Fibroblast of skin of back (primary cell): Measurements from ENCODE around the gene PYGB.

Source experiments
- DNase-seq: peaks from one replicate; pipeline ENCODE4 v3.0.0-alpha.2; 2013

PYGB gene

DNA sequence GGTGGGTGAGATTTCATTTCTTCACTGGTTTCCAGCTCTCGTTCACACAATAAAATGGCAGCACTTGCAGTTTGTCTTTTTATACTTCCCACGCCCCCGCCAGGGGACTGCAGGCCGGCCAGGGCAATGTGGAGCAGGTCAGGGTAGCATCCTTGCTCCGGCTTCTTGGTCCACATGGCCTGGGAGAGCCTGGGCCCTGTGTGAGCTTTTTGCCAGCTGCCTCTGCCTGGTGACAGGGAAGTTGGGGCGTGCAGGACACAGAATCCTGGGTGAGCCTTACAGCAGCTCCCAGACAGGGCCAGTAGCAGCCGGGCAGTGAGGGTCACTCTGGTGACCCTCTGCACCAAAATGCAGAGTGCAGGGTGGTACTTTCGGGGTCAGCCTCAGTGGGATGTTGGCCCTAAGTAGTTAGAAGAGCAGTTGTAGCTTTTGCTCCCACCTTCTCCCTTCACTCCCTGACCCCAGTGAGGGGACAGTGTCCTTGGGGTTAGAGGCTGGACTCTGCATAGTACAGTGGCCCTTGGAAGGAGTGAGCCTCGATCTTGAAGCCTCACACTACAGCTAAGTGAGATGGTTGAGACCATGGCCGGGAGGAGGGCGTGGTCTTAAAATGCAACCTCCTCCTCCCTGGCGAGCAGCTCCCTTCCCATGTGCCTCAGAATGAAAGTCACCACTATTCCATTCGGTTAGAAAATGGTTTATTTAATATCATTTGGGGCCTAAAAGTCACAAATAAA, 23.8 kb downstream of the PYGB start:
- DNase-seq: no peak

DNA sequence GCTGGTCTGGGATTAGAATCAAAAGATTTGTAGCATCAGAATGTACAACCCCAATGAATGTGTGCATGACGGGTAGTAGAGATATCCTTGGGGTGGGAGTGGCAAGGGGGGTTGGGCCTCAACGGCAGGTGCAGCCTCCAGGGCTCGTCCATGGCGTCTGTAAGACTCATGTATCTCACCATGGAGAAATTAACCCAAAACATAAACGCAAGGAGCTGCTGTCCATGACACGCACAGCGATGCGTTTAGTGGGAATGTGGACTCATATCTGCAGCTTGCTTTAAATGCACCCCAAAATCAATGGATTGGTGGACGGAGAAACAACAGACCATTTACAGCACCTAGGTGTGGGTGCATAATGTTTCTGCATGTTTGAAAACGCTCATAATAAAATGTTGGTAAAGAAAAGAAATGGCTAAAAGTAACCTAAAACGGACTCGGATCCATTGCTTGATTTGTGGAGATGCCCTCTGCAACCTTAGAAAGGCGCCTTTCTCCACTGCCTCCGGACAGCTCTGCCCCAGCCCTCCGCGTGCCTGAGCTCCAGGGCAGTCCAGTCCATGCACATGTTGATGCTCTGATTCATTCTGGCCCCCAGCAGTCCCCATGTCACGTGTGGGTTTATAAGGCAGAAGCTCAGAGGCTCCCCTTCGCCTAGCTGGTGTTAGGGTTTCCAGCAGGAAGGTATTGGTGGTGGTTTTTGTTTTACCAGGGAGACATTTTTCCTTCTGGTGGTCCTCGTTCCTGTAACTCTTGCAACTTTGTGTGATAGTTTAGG, 24.5 kb downstream of the PYGB start:
- DNase-seq: no peak

DNA sequence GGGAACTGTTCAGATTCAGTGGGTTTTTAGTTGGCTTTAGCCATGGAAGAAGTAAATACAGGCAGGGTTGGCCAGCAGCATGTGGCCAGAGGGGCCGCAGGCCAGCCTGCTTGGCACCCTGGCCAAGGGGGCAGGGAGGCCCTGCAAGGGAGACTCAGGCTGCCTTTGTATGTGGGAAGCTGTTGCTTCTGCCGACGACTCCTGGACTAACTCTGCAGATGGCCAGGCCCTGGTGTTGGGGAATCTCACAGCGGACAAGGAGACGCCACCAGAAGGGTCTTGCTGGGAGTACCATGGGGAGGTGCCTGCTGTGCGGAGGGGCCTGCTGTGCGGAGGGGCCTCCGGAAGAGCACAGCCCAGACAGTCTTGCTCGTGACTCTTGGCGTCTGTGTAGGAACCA, 25.2 kb downstream of the PYGB start:
- no peak for DNase-seq

DNA sequence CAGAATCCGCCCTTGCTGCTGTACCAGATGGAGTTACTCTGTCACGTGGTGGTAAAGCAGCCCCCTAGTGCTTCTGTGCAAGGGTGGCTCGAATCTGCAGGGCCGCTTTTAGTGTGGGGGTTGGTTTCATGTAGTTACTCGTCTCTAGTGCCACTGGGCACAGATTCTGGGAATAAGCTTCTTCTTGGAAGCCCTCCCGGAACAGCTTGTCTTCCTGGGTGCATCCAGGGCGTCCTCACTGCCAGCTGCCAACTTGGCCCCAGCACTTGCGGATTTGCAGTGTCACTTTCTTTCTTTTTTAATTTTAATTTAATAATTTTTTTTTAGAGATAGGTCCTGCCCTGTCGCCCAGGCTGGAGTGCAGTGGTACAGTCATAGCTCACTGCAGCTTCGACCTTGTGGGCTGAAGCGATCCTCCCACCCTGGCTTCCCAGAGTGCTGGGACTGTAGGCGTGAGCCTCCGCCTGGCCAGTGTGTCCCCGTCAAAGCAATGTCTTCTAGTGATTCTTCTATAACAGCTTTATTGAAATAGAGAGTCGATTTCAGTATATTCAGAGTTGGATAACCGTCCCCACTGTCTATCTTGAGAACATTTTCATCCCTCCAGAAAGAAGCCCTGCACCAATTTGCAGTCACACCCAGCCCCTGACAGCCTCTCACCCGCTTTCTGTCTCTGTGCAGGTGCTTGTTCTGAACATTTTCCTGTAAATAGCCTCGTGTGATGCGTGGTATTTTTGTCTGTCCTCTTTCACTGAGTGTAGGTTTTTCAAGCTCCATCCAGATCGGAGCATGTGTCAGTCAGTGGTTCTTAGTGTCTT, 25.9 kb downstream of the PYGB start:
- DNase-seq: no peak

DNA sequence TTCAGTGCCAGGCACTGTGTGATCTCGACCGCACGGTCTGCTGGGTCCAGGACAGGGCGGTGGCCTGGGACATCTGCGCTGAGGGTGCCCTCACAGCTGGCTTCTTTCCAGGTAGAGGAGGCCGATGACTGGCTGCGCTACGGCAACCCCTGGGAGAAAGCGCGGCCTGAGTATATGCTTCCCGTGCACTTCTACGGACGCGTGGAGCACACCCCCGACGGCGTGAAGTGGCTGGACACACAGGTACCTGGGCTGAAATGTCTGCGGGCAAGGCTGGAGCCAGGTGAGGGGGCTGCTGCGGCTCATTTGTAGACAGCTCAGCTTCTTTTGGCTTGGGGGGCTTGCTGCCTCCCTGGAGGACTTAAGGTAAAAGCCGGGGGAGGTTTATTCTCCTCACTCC, 26.6 kb downstream of the PYGB start:
- DNase-seq: no peak

DNA sequence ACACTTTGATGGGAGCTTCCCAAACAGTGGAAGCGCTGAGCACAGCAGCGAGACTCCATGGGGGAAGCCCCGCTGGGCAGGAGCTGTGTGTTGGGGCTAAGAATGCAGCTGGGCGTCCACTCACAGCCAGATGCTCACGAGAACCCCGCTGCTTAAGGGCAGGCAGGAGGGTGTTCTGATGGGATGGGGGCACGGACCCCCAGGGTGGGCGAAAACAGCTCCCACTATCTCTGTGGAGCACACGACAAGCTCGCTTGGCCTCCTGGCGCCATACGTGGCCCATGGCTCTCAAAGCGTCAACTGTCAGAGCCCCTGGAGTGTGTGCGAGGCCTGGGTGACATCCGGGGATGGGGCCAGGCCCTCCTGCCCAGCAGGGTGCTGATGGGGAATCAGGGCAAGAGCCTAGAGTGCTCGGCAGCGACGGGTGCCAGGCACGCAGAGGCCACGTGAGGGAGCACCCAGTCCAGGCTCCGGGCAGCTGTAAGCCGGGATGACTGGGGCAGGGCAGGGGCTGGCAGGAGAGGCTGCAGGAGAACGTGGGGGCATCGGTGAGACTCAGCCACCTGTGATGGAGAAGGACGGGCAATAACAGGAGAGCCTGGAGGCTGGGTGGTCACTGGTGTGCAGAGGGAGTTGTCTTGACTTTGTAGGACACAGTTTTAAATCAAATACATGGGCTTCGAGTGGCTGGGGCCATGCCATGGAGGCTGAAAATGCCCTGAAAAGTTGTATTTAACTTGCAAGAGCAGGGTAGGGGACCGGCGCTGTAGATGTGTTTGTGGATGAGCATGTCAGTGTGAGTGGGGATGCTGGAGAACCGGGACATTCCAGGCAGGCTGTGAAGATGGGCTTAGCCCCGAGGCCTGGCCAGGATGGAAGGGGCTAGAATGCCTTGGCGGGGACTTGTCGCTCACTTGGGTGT, 27.3 kb downstream of the PYGB start:
- DNase-seq: no peak

DNA sequence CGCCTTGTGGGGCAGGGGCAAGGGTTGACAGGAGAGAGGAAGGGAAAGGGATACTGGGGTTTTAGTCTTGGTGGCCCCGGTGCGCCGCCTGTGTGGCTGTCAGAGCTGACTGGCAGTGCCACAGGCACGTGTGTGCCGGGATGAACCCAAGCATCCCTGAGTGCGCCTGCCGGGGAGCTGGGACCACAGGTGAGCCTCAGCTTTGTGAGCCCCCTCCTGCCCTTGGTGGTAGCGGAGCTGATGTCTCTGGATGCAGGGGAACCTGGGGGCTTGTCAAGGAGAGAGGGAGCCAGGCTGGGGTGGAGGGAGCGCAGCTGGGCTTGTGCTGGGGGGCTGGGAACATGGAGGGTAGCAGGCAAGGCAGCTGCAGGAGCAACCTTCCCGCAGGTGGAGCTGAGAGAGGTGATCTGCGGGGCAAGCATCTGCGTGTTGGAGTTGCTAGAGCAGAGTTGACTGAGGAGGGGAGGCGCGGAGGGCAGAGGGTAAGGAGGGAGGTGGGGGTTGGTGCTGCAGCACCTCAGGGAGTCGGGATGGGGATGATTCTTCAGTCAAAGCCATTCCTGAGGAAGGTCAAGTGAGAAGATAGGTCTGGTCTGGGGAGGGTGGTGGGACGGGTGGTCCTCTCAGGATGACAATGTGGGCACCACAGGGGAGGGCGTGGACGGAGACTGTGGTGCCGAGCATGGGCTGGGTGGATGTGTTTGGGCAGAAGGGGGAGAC, 28.1 kb downstream of the PYGB start:
- no peak for DNase-seq

DNA sequence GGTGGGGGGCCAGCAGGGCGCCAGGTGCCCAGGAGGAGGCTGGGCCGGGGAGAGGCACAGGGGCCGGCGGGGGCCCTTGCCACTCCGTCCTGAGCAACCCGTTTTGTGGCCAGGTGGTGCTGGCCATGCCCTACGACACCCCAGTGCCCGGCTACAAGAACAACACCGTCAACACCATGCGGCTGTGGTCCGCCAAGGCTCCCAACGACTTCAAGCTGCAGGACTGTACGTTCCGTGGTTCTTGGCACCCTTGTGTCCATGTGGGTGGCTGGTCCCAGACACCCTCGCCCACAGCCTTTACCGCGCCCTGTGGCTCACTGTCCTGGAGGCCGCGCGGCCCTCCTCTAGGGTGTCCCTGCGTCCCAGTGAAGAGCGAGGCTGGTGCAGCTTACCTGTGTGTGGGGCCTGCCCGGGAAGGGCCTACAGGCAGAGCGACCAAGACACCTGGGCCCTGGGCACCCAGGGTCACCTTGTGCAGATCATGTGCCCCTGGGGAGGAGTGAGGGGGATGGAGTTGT, 28.7 kb downstream of the PYGB start:
- no peak for DNase-seq

DNA sequence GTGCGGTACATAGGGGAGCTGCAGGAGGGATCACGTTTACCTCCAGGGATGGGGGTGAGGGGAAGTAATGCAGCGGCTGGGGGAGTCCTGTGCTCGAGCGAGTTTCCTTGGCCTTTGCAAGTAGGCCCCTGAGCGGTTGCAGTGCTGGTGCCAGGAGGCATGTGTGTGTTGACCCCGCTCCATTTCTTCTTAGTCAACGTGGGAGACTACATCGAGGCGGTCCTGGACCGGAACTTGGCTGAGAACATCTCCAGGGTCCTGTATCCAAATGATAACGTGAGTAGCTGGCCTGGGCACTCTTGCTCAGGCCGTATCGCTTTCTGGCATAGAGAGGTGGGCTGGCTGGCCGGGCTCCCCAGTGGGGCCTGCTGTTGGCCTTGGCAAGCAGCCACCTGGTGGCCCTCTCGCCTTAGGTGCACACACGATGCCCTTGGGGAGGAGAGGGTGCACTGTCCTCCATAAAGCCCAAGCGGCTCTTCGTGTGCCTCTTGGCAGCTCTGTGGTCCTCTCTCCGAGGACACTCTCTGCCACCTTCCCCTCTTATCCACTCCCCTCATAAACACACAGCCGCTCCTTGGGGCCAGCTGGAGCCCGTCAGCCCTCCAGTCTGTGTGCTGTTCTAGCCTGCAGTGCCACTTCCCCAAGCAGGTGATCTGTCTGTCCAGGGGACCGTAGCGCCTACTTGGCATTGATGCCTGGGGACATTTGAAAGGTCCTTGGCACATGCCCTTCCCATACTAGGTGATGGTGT, 29.3 kb downstream of the PYGB start:
- no peak for DNase-seq

DNA sequence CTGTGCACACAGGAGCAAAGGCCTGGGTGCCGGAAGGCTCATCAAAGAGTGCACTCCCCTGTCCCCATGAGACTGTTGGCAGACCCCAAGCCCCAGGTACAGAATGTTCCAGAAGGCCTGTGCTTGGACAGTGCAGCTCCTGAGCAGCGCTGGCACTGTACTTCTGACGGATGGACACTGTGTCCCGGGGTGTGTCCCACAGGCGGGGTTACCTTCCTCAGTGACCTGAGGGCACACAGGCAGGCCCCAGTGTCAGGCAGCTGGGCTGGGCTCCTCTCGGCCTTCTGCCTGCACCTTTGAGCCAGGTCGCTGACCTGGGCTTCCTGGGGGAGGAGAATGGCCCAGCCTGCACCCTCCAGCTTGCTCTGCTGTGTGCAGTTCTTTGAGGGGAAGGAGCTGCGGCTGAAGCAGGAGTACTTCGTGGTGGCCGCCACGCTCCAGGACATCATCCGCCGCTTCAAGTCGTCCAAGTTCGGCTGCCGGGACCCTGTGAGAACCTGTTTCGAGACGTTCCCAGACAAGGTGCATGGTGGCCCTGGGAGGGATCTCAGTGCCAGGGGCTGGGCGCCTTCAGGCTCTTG, 30.1 kb downstream of the PYGB start:
- no peak for DNase-seq

DNA sequence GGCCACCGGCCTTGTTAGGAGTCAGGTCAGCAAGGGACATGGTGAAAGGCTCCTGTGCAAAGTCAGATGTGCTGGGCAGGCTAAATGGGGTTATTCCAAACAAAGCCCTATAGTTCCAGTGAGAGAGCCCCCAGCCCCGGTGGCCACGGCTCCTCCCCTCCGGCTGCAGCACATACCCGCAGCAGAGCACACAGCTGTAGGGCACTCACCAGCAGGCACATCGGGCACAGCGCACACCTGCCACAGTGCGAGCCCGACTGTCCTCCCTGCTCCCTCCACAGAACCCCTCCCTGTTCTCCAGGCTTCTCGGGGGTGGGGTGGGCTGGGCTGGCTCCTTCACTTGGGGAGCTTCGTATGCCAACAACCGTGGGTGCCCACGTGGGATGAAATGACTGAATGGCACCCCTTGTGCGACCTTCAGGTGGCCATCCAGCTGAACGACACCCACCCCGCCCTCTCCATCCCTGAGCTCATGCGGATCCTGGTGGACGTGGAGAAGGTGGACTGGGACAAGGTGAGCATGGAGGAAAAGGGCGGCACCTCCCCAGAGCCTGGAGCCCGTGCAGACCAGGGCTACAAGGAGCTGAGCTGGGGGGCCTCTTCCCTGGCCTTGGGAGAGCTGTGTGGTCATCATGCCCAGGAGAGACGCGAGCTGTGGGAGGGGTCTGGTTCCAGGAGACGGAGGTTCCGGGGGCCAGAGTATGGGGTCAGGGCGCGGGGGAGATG, 30.9 kb downstream of the PYGB start:
- no peak for DNase-seq

DNA sequence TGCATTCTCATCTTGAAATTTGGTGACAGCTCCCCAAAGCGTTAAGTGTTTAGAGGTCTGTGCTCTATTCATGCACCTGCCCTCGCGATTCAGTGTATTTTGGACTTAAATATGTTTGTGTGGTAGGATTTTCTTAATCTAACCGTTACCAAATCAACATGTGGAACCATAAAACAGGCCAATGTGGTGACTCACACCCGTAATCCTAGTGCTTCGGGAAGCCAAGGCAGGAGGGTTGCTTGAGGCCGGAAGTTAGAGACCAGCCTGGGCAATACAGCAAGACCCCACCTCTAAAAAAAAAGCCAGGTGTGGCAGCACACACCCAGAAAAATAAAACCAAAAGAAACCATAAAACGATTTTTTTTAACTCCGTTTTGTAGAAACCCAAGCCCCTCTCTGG, 31.5 kb downstream of the PYGB start:
- DNase-seq: no peak

DNA sequence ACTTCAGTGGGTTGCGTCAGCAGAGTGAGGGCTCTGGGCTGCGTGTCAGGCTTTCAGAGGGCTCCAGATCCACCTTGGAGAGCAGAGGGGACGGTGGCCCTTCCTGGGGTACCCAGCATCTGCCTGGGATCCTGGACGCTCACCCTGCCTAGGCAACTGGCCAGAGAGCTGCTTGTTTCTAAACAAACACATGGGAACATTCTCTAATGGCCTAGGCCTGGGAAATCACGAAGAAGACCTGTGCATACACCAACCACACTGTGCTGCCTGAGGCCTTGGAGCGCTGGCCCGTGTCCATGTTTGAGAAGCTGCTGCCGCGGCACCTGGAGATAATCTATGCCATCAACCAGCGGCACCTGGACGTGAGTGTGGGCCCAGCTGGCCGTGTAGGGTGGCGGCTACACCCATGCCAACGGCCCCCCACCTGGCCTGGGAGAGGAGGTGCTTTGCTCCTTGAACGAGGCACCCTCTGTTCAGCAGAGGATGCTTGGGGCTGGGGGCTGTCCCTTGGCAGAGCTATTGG, 32.2 kb downstream of the PYGB start:
- DNase-seq: no peak

DNA sequence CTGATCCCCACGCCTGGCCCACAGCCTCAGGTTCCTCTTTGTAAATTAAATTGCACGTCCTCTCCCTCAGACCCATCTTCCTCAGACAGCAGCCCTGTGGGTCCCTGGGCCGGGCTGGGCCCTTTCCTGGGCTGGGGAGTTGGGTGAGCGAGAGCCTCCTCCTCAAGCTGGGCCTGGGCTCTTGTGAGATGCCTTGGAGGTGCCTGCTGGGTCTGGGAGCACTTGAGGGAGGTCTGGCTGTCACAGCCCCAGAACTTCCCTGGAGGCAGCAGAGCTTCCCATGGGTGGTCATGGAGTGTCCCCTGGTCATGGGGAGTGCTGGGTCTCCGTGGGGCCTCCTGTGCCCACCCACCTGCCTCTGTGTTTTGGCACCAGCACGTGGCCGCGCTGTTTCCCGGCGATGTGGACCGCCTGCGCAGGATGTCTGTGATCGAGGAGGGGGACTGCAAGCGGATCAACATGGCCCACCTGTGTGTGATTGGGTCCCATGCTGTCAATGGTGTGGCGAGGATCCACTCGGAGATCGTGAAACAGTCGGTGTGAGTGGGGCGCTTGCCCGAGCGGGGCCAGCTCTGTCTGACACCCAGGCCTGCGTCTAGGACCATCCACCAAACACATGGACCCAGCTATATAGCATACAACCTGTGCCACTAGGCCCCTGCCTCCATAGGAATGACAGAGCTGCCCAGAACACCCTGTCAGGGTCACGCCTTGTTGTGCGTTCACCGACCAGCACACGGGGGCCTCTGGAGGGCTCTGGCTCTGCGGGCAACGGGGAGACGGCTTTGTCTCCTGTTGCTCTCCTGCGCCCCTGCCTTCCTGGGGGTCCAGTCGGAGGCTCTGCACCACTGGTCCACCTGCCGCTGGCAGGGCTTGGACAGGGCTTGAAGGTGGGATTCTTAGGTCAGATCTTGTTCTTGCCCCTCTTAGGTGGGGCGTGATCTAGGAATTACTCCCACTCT, 33.0 kb downstream of the PYGB start:
- DNase-seq: no peak

DNA sequence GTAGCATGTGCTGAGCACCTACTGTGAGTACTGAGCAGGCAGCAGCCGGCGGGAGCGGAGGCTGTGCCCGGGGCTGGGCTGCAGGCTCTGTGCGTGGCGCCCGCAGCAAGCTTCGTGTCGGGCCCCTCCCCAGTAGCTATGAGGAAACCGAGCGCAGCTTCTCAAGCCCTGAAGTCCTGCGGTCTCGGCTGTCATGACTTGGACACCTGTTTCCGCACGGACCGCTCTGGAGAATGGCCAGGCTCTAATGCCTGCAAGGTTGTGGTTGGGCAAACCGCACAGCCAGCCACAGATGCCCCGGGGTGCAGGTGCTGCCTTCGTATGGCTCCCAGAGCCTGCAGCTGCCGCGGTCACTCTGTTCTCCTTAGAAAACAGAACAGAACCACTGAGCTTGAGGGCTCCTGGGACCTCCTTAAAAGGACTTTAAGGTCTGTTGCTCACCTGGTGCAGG, 33.7 kb downstream of the PYGB start:
- no peak for DNase-seq

DNA sequence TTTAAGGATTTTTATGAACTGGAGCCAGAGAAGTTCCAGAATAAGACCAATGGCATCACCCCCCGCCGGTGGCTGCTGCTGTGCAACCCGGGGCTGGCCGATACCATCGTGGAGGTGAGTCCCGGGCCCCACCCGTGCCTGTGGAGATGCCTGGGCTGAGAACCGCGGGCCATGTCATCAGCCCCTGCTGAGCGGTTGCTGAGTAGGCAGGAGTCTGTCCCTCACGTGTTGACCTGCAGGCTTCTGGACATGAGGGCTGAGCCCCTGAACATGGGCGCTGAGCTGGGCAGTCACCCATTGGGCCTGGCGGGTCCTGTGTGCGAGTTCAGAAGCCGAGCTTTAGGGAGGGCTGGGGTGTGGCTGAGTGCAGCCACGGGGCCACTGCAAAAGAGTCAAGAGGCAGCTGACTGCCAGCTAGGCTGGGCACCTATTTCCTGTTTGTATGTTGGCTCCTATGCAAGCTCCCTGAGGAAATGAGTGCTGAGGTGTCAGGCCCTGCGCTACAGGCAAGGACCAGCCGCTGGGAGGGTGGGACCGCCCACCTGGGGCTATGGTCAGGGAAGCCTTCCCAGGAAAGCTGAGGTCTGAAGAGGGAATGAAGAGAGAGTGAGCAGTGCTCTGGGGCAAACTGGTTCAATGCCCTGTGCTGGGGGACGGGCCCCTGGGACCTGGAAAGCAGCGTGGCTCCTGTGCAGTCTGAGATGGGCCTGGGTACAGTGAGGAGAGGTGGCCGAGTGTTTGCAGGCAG, 34.3 kb downstream of the PYGB start:
- no peak for DNase-seq

DNA sequence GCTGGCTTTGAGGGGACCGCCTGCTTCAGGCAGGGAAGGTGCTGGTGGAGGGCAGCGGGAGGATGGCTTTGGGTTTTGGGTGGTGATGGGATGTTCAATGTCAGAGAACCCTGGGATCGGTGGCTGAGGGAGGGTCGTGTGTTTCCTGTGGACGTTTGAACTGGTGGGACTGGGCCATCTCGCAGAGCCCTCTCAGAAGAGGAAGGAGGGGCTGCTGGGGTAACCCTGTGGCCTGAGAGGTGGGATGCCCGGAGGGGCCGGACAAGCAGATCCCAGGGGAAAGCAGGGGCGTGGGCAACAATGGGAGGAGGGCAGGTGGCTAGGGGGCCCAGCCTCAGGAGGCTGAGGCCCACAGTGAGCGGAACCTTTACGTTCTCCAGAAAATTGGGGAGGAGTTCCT, 34.9 kb downstream of the PYGB start:
- no peak for DNase-seq
